Activated CD4-positive, alpha-beta T cell treated with anti-CD3 and anti-CD28 coated beads, Interleukin-2, amount 10 ng/mL, durations not matched to agents 24 days and 14 days (primary cell): Measurements from ENCODE around the gene IL18RAP. TPM values are rescaled to one million over a fixed set of nuclear protein-coding genes. Genes with fewer than 3 reads are reported as not detected.
A peak's percentile ranks its signal among the peaks of the same experiment; 100 is the strongest.

Source experiments
- DNase-seq: peaks from one replicate; pipeline ENCODE4 v3.0.0; 2022
- H3K27ac Mint-ChIP-seq: one replicate; pipeline ENCODE4 v1.8.0; 2022; ENCODE audit warnings: mild to moderate bottlenecking, mixed read lengths
- H3K27me3 Mint-ChIP-seq: one replicate; pipeline ENCODE4 v1.8.0; 2022; ENCODE audit warnings: mixed read lengths
- H3K36me3 Mint-ChIP-seq: one replicate; pipeline ENCODE4 v1.8.0; 2022; ENCODE audit warnings: low read depth, mild to moderate bottlenecking, mixed read lengths
- H3K4me1 Mint-ChIP-seq: one replicate; pipeline ENCODE4 v1.8.0; 2021; ENCODE audit warnings: mixed read lengths
- H3K4me3 Mint-ChIP-seq: one replicate; pipeline ENCODE4 v1.8.0; 2022; ENCODE audit warnings: mild to moderate bottlenecking, moderate library complexity, mixed read lengths
- H3K9me3 Mint-ChIP-seq: one replicate; pipeline ENCODE4 v1.8.0; 2021; ENCODE audit warnings: mixed read lengths
- intact Hi-C: fragments of 100-400 bp; cut with micrococcal nuclease; formaldehyde crosslinking; loops from one replicate; pipeline ENCODE4 v1.15.1; 2023
- total RNA-seq: library from RNA; stranded (reverse); gene quantifications from 2 replicates; pipeline ENCODE4 v1.2.3, GENCODE V29; 2022

Gene IL18RAP
- total RNA-seq, 1 donor from 2014 or later = 16.9 TPM

GRCh38 chr2:102433973-102434654, 11.2 kb downstream of the IL18RAP start:
- Mint-ChIP-seq H3K27ac (peak overlapping the region; percentile 3), H3K4me1 (peaks cover 47% of the 10 kb centered on the region), H3K4me3 (no peak overlapping the region), H3K36me3 (peaks cover 60% of the 10 kb centered on the region), H3K27me3 (no peaks in the 10 kb centered on the region), H3K9me3 (peaks cover 17% of the 10 kb centered on the region)
- DNase-seq = no peak
- intact Hi-C loops = loop anchor here (10.0 kb wide), 1 partner anchor 729 kb away; no protein-coding TSS in a partner anchor

GRCh38 chr2:102434655-102435381, 11.9 kb downstream of the IL18RAP start:
- H3K9me3 Mint-ChIP-seq = peaks cover 17% of the 10 kb centered on the region
- peak overlapping the region; percentile 9 for H3K4me3 Mint-ChIP-seq
- no peaks in the 10 kb centered on the region for H3K27me3 Mint-ChIP-seq
- H3K36me3 Mint-ChIP-seq = peaks cover 53% of the 10 kb centered on the region
- no peak for DNase-seq
- peak overlapping the region; percentile 30 for H3K27ac Mint-ChIP-seq
- intact Hi-C loops = loop anchor here (5.0 to 10.0 kb wide), 2 partner anchors 353 to 730 kb away; no protein-coding TSS in a partner anchor
- H3K4me1 Mint-ChIP-seq = peaks cover 40% of the 10 kb centered on the region

GRCh38 chr2:102435741-102436140, 12.8 kb downstream of the IL18RAP start:
- Mint-ChIP-seq H3K9me3 (peaks cover 11% of the 10 kb centered on the region), H3K4me1 (peaks cover 35% of the 10 kb centered on the region), H3K27me3 (no peaks in the 10 kb centered on the region), H3K27ac (peak overlapping the region; percentile 87), H3K36me3 (peaks cover 44% of the 10 kb centered on the region), H3K4me3 (no peak overlapping the region)
- no peak for DNase-seq
- intact Hi-C loops = loop anchor here (1.0 to 10.0 kb wide), 5 partner anchors 17 to 731 kb away; no protein-coding TSS in a partner anchor

- Mint-ChIP-seq H3K36me3 (peaks cover 40% of the 10 kb centered on the region), H3K27ac (peak overlapping the region; percentile 87), H3K4me3 (peak overlapping the region; percentile 43), H3K9me3 (peaks cover 9% of the 10 kb centered on the region), H3K27me3 (no peaks in the 10 kb centered on the region), H3K4me1 (peaks cover 33% of the 10 kb centered on the region)
- DNase-seq = no peak
- intact Hi-C loops = loop anchor here (1.0 to 10.0 kb wide), 5 partner anchors 18 to 732 kb away; no protein-coding TSS in a partner anchor
These were observed 13.4 kb downstream of the IL18RAP start for GRCh38 chr2:102436323-102436722.

GRCh38 chr2:102437122-102437521, 14.2 kb downstream of the IL18RAP start:
- intact Hi-C loops = loop anchor here (1.0 to 10.0 kb wide), 4 partner anchors 70 to 732 kb away; no protein-coding TSS in a partner anchor
- H3K36me3 Mint-ChIP-seq = peaks cover 39% of the 10 kb centered on the region
- peak overlapping the region; percentile 96 for H3K27ac Mint-ChIP-seq
- peaks cover 3% of the 10 kb centered on the region for H3K9me3 Mint-ChIP-seq
- H3K4me3 Mint-ChIP-seq = peak overlapping the region; percentile 68
- no peak for DNase-seq
- H3K27me3 Mint-ChIP-seq = no peaks in the 10 kb centered on the region
- peaks cover 31% of the 10 kb centered on the region for H3K4me1 Mint-ChIP-seq

- no peak overlapping the region for H3K4me3 Mint-ChIP-seq
- no peaks in the 10 kb centered on the region for H3K9me3 Mint-ChIP-seq
- H3K36me3 Mint-ChIP-seq = peaks cover 35% of the 10 kb centered on the region
- intact Hi-C loops = loop anchor here (5.0 to 10.0 kb wide), 2 partner anchors 356 to 733 kb away; no protein-coding TSS in a partner anchor
- H3K4me1 Mint-ChIP-seq = peaks cover 31% of the 10 kb centered on the region
- DNase-seq = no peak
- H3K27me3 Mint-ChIP-seq = no peaks in the 10 kb centered on the region
- no peak overlapping the region for H3K27ac Mint-ChIP-seq
These were observed 15.2 kb downstream of the IL18RAP start for GRCh38 chr2:102438111-102438510.

- intact Hi-C loops = loop anchor here (5.0 to 10.0 kb wide), 2 partner anchors 356 to 734 kb away; no protein-coding TSS in a partner anchor
- H3K27me3 Mint-ChIP-seq = no peaks in the 10 kb centered on the region
- no peak overlapping the region for H3K27ac Mint-ChIP-seq
- DNase-seq = peak; percentile 50
- no peak overlapping the region for H3K4me3 Mint-ChIP-seq
- H3K9me3 Mint-ChIP-seq = no peaks in the 10 kb centered on the region
- peaks cover 34% of the 10 kb centered on the region for H3K36me3 Mint-ChIP-seq
- H3K4me1 Mint-ChIP-seq = peaks cover 34% of the 10 kb centered on the region
These were observed 15.6 kb downstream of the IL18RAP start for GRCh38 chr2:102438578-102438977.

- Mint-ChIP-seq H3K4me1 (peaks cover 30% of the 10 kb centered on the region), H3K27ac (no peak overlapping the region), H3K9me3 (no peaks in the 10 kb centered on the region), H3K36me3 (peaks cover 31% of the 10 kb centered on the region), H3K27me3 (no peaks in the 10 kb centered on the region), H3K4me3 (no peak overlapping the region)
- intact Hi-C loops = loop anchor here (5.0 to 10.0 kb wide), 2 partner anchors 357 to 734 kb away; no protein-coding TSS in a partner anchor
- peak; percentile 47 for DNase-seq
These were observed 16.2 kb downstream of the IL18RAP start for GRCh38 chr2:102439065-102439695.

GRCh38 chr2:102442967-102443828, 20.2 kb downstream of the IL18RAP start:
- Mint-ChIP-seq H3K27me3 (no peaks in the 10 kb centered on the region), H3K27ac (peak overlapping the region; percentile 72), H3K36me3 (peaks cover 40% of the 10 kb centered on the region), H3K9me3 (no peaks in the 10 kb centered on the region), H3K4me3 (peak overlapping the region; percentile 73), H3K4me1 (peaks cover 8% of the 10 kb centered on the region)
- intact Hi-C loops = loop anchor here (1.0 to 2.0 kb wide), 4 partner anchors 87 to 423 kb away; no protein-coding TSS in a partner anchor
- peak; percentile 86 for DNase-seq

- H3K36me3 Mint-ChIP-seq = peaks cover 40% of the 10 kb centered on the region
- peak; percentile 54 for DNase-seq
- intact Hi-C loops = no loop called here
- H3K27ac Mint-ChIP-seq = no peak overlapping the region
- peaks cover 9% of the 10 kb centered on the region for H3K4me1 Mint-ChIP-seq
- no peak overlapping the region for H3K4me3 Mint-ChIP-seq
- no peaks in the 10 kb centered on the region for H3K27me3 Mint-ChIP-seq
- H3K9me3 Mint-ChIP-seq = no peaks in the 10 kb centered on the region
These were observed 21.3 kb downstream of the IL18RAP start for GRCh38 chr2:102444233-102444632.

GRCh38 chr2:102446936-102447335, 24.0 kb downstream of the IL18RAP start:
- H3K27ac Mint-ChIP-seq = no peak overlapping the region
- intact Hi-C loops = no loop called here
- H3K27me3 Mint-ChIP-seq = no peaks in the 10 kb centered on the region
- H3K4me1 Mint-ChIP-seq = peaks cover 11% of the 10 kb centered on the region
- no peak overlapping the region for H3K4me3 Mint-ChIP-seq
- peaks cover 48% of the 10 kb centered on the region for H3K36me3 Mint-ChIP-seq
- no peaks in the 10 kb centered on the region for H3K9me3 Mint-ChIP-seq
- peak; percentile 40 for DNase-seq

GRCh38 chr2:102449370-102449974, 26.5 kb downstream of the IL18RAP start:
- H3K36me3 Mint-ChIP-seq = peaks cover 48% of the 10 kb centered on the region
- no peaks in the 10 kb centered on the region for H3K9me3 Mint-ChIP-seq
- intact Hi-C loops = loop anchor here (1.0 to 2.0 kb wide), 3 partner anchors 208 to 565 kb away; no protein-coding TSS in a partner anchor
- peaks cover 12% of the 10 kb centered on the region for H3K4me1 Mint-ChIP-seq
- no peaks in the 10 kb centered on the region for H3K27me3 Mint-ChIP-seq
- peak; percentile 91 for DNase-seq
- no peak overlapping the region for H3K27ac Mint-ChIP-seq
- H3K4me3 Mint-ChIP-seq = no peak overlapping the region
